ENCODE measurements around the gene DNAAF1.

DNAAF1 gene

GRCh38 chr16:84124257-84125073, 20.6 kb upstream of the DNAAF1 start:
- no peak for DNase-seq (ENCODE audit: low read depth, low spot score)

- DNase-seq (ENCODE audit: low read depth, low spot score), result no peak
These were observed 14.0 kb upstream of the DNAAF1 start for GRCh38 chr16:84131117-84131516.

GRCh38 chr16:84132527-84133285, 12.4 kb upstream of the DNAAF1 start:
- no peak for DNase-seq (ENCODE audit: low read depth, low spot score)

GRCh38 chr16:84136331-84137125, 8.6 kb upstream of the DNAAF1 start:
- no peak for DNase-seq (ENCODE audit: low read depth, low spot score)

- DNase-seq (ENCODE audit: low read depth, low spot score), result no peak
These were observed 7.8 kb upstream of the DNAAF1 start for GRCh38 chr16:84137287-84137686.

GRCh38 chr16:84137769-84138357, 7.2 kb upstream of the DNAAF1 start:
- DNase-seq (ENCODE audit: low read depth, low spot score), result no peak

- no peak for DNase-seq (ENCODE audit: low read depth, low spot score)
These were observed 6.6 kb upstream of the DNAAF1 start for GRCh38 chr16:84138500-84138823.

GRCh38 chr16:84138824-84139627, 6.1 kb upstream of the DNAAF1 start:
- DNase-seq (ENCODE audit: low read depth, low spot score), result no peak

- no peak for DNase-seq (ENCODE audit: low read depth, low spot score)
These were observed 5.4 kb upstream of the DNAAF1 start for GRCh38 chr16:84139628-84140258.

GRCh38 chr16:84141143-84141670, 3.9 kb upstream of the DNAAF1 start:
- DNase-seq (ENCODE audit: low read depth, low spot score), result no peak

GRCh38 chr16:84143081-84143480, 2.0 kb upstream of the DNAAF1 start:
- no peak for DNase-seq (ENCODE audit: low read depth, low spot score)

- DNase-seq (ENCODE audit: low read depth, low spot score), result no peak
These were observed 1.3 kb upstream of the DNAAF1 start for GRCh38 chr16:84143784-84144199.

GRCh38 chr16:84144209-84144858, 774 bp upstream of the DNAAF1 start:
- DNase-seq (ENCODE audit: low read depth, low spot score), result no peak

- no peak for DNase-seq (ENCODE audit: low read depth, low spot score)
These were observed 5.8 kb downstream of the DNAAF1 start for GRCh38 chr16:84150926-84151325.

GRCh38 chr16:84153660-84154214, 8.6 kb downstream of the DNAAF1 start:
- DNase-seq (ENCODE audit: low read depth, low spot score), result no peak

- no peak for DNase-seq (ENCODE audit: low read depth, low spot score)
These were observed 10.1 kb downstream of the DNAAF1 start for GRCh38 chr16:84155226-84155625.

GRCh38 chr16:84155771-84156170, 10.7 kb downstream of the DNAAF1 start:
- no peak for DNase-seq (ENCODE audit: low read depth, low spot score)

- no peak for DNase-seq (ENCODE audit: low read depth, low spot score)
These were observed 11.3 kb downstream of the DNAAF1 start for GRCh38 chr16:84156342-84156784.

GRCh38 chr16:84159007-84159406, 13.9 kb downstream of the DNAAF1 start:
- DNase-seq (ENCODE audit: low read depth, low spot score), result no peak

Measured in activated CD4-positive, CD25-positive, alpha-beta regulatory T cell treated with anti-CD3 and anti-CD28 coated beads, Interleukin-2, amount 50 U/mL, for 16 hours (primary cell).